Activated CD4-positive, alpha-beta T cell treated with anti-CD3 and anti-CD28 coated beads, Interleukin-2, Interleukin-4, amounts not matched to agents 100 ng/mL and 50 ng/mL, durations not matched to agents 16 hours and 8 hours (primary cell): ENCODE data around the gene PYROXD2.

Experiments used
- DNase-seq: peaks from one replicate; pipeline ENCODE4 v3.0.0-alpha.2; 2020; ENCODE audit warnings: low spot score

The PYROXD2 gene

GRCh38 chr10:98414932-98415730, at the start of gene PYROXD2:
TSS of gene PYROXD2 (minus strand) at chr10:98415182. CDS start at chr10:98415135, 47 bp downstream.
- peak; percentile 36 for DNase-seq

DNA sequence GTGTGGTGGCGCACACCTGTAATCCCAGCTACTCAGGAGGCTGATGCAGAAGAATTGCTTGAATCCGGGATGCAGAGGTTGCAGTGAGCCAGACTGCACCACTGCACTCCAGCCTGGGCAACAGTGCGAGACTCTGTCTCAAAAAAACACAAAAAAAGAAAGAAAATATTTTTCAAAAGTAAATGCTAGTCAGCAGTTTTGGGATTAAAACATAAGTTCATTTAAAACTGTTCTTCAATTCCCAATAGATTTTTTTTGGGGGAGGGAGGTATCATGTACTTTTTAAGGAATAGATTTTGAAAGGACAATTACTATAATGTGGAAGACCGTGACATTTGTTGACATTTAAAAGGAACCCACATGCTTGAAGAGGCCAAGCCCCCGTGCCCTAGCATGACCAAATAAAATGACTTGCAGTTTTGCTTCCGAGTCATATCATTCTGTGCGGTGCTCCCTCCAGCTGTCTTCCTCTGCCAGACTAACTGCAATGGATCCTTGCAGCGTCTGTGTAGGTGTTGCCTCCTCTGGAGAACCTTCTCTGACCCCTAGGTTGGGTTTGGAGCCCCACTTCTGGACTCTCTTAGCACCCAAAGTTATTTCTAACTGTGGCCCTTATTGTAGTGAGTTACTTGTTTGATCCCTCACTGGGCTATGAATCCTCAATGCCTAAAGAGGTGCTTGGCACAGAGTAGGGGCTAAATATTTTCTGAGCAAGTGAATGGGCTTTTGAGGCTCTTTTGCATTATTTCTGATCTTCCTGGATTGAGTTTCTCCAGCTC, 49.2 kb upstream of the PYROXD2 start:
- peak; percentile 4 for DNase-seq

- no peak for DNase-seq
Observed at GRCh38 chr10:98463016-98463415, 48.0 kb upstream of the PYROXD2 start.

- DNase-seq: no peak
Observed at GRCh38 chr10:98461500-98461842, 46.5 kb upstream of the PYROXD2 start.

GRCh38 chr10:98460837-98461499, 46.0 kb upstream of the PYROXD2 start:
- no peak for DNase-seq

DNA sequence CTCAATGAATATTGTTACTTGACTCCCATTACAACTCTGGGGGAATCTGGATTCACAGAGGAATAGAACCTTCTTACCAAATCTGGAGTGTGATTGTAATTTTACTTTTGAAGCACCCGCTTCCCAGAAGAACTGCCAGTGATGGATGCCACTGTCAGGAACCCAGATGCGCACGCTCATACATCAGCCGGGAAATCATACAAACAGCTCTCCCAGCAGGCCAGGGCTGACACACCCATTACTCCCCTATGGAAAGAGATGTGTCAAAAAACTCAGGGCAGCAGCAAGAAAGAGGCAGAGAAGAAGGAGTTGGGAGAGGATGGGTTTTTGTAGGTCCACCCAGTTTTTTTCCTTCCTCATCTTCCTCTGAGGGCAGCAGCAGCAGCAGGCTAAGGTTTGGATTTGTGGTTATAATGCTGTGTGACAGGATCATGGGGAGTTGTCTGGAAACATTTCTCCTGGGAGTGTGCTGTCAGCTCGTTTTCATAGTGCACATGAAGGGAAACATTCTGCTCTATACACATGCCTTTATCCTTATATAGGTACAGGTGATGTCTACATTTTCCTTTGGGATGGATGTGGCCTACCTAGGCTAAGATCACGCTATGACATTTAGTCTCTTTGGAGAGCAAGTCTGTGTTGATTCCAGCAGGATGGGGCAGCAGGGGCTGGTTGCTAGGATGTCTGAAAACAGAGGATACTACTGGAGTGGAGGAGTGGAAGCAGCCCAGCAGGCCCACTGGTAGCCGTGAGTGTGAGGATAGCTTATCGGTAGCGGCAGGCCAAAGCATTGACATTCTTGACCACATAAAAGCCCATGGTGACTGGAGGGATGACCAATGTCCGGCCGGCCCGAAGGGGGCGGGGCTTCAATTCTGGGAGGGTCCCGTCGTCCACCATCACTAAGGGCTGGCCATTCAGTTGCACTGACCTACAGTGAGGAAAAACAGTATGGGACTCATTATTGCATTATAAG, 44.1 kb upstream of the PYROXD2 start:
- no peak for DNase-seq

DNA sequence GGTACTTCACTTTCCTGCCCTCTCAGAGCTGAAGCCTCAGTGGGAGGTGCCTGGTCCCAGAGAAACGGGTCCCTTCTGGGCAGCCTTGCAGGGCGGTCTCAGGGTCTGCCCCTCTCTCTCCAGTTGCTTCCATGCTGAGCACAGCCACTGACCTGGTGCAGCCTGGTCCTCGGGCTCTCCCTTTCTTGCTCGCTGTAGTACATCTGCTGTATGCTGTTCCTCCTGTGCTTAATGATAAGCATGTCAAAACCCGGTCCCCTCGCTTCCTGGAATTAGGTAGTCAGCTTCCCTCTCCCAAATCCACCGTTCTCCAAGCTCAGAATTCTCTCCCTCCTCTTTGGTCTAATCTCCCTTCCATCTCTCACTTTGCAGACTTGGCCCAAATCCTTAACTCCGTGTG, 42.7 kb upstream of the PYROXD2 start:
- DNase-seq: no peak

- DNase-seq: no peak
Observed at GRCh38 chr10:98456686-98457482, 41.9 kb upstream of the PYROXD2 start.

- DNase-seq: no peak
Observed at GRCh38 chr10:98456043-98456570, 41.1 kb upstream of the PYROXD2 start.

GRCh38 chr10:98453729-98454128, 38.7 kb upstream of the PYROXD2 start:
- no peak for DNase-seq

GRCh38 chr10:98450618-98451017, 35.6 kb upstream of the PYROXD2 start:
- DNase-seq: no peak

DNA sequence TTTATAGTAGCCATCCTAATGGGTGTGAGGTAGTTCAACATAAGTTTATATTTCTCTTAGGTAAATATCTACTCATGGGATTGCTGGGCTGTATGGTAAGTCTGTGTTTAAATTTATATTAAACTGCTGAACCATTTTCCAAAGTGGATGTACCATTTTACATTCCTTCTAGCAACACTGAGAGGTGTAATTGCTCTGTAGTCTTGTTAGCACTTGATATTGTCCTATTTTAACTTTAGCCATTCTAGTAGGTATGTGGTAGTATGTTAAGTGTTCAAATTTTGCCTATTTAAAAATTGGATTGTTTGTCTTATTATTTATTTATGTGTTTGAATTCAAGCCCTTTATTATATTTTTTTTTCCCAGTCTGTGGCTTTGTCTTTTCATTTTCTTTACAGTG, 34.3 kb upstream of the PYROXD2 start:
- no peak for DNase-seq

DNA sequence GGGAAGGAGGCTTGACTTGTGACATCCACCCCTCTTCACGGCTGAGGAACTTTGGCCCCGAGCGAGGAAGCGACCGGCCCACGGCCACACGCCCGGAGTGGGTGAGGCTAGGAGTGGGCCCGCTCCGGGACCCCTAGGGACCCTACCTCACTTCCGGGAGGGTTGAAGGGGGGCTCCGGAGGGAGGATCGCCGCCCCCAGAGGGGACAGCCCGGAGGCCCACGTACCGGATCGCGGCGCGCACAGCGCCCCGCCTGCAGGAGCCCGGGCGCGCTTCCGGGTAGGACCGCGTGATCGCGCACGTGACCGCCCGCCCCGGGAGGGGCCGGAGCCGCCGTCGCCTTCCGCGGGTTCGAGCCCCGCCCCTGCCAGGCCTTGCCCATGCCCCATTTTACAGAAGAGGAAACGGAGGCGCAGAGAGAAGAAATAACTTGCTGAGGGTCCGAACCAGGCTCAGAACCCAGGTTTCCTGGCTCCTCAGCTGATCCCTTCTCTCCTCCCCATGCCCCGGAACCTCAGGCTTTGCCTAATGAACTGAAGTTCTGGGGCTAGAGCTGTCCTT, 31.8 kb upstream of the PYROXD2 start, which contains the start of gene HPS1:
HPS1 (minus strand) TSS at position 275 of the 561 bp plus-strand sequence. CDS start 3,695 bp downstream, outside the sequence.
- DNase-seq: peak; percentile 85

GRCh38 chr10:98446151-98446660, 31.2 kb upstream of the PYROXD2 start:
- peak; percentile 26 for DNase-seq

GRCh38 chr10:98445200-98445812, 30.3 kb upstream of the PYROXD2 start:
- DNase-seq: no peak

DNA sequence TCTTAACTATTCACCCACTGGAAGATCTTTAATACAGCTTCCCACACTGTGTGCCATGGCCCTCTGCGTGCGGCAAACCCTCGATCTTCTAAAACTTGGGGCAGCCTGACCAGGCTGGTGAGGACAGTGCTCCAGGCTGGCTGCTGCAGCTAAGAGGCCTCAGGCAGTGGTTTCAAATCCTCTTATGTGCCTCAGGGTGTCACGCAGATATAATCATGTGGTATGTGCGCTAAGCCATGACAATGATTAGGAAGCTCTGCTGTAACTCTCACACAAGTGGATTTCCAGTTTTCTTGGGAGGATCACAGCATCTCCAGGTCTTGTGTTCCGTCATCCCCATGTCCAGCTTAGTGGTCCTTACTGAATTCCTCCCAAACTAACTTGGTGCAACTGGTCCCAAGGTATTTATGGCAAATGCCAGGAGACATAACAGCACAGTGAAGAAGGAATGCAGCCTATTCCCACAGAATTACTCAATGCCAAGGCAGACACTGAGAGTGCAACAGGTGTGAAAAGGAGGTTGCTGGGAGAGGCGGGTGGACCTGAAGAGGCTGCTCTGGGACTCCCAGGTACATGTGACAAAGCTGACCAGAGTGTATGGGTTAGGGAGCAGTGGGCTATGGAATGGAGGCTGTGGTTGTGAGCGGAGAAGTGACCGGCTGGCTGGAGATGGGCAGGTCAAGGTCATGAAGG, 29.5 kb upstream of the PYROXD2 start:
- DNase-seq: no peak

- DNase-seq: no peak
Observed at GRCh38 chr10:98438715-98439114, 23.7 kb upstream of the PYROXD2 start.

DNA sequence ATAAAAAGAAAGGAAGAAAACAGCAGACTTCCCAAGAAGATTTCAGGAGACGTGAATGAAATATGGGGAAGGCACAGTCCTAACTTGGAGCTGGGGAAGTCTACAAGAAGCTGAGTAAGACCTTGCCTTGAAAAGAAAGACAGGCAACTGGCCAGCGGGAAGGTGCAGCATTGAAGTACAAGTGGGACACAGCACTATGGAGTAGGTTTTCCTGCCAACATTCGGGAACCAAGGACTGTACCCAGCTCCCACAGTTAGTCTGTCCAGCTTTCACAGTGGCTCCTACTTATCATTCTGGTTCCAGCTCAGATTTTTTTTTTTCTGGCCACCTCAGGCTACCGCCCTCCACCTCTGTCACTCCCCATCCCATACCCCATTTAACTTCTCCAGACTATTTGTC, 21.7 kb upstream of the PYROXD2 start:
- no peak for DNase-seq

GRCh38 chr10:98435178-98435577, 20.2 kb upstream of the PYROXD2 start:
- no peak for DNase-seq
